Stimulated activated naive CD8-positive, alpha-beta T cell treated with anti-CD3 and anti-CD28 coated beads, Interleukin-15, amount 100 ng/mL, for 72 hours (primary cell): ENCODE measurements around the gene SUGCT.
"Not testable (repeated sequence)": the region's sequence is repeated elsewhere in the genome, so short reads cannot be mapped to it uniquely, and the experiment has no call there.

Experiments
- ATAC-seq: fragments of 150-1000 bp; cut with Tn5 transposase; 2 replicates; pipeline ENCODE4 v1.10.0; 2021; ENCODE audit warnings: mild to moderate bottlenecking, moderate library complexity
- DNase-seq, 2 donors: peaks; one replicate each; pipeline ENCODE4 v3.0.0; 2021 to 2022
- H3K27ac Mint-ChIP-seq, 2 donors: one replicate each; pipeline ENCODE4 v1.8.0; 2022; ENCODE audit warnings: mild to moderate bottlenecking in 2 of 2, mixed read lengths in 2 of 2, moderate library complexity in 2 of 2
- H3K27me3 Mint-ChIP-seq: one replicate; pipeline ENCODE4 v1.8.0; 2022; ENCODE audit warnings: mixed read lengths
- H3K4me1 Mint-ChIP-seq: one replicate; pipeline ENCODE4 v1.8.0; 2022; ENCODE audit warnings: mild to moderate bottlenecking, mixed read lengths
- H3K4me3 Mint-ChIP-seq, 2 donors: one replicate each; pipeline ENCODE4 v1.8.0; 2022; ENCODE audit warnings: mild to moderate bottlenecking in 2 of 2, mixed read lengths in 2 of 2, moderate library complexity in 1 of 2
- H3K9me3 Mint-ChIP-seq, 2 donors: one replicate each; pipeline ENCODE4 v1.8.0; 2022; ENCODE audit warnings: mixed read lengths in 2 of 2

Gene SUGCT

GRCh38 chr7:40165216-40165615 is 30.4 kb downstream of the SUGCT start:
- Mint-ChIP-seq H3K9me3 (no peaks in the 10 kb centered on the region), H3K27me3 (no peaks in the 10 kb centered on the region)
- no peak for DNase-seq

GRCh38 chr7:40167291-40167690 is 32.5 kb downstream of the SUGCT start:
- DNase-seq (no peak), ATAC-seq (no peak)
- Mint-ChIP-seq H3K27ac (no peak overlapping the region), H3K9me3 (no peaks in the 10 kb centered on the region), H3K4me3 (no peak overlapping the region), H3K27me3 (no peaks in the 10 kb centered on the region), H3K4me1 (no peaks in the 10 kb centered on the region)

More at GRCh38 chr7:40165216-40165615, 30.4 kb downstream of the SUGCT start:
- no peak for ATAC-seq
- no peak overlapping the region for H3K4me3 Mint-ChIP-seq
- H3K27ac Mint-ChIP-seq, result no peak overlapping the region
- H3K4me1 Mint-ChIP-seq, result no peaks in the 10 kb centered on the region

- H3K9me3 Mint-ChIP-seq, H3K27me3 Mint-ChIP-seq, H3K4me3 Mint-ChIP-seq, H3K4me1 Mint-ChIP-seq, DNase-seq, ATAC-seq, H3K27ac Mint-ChIP-seq: not testable (repeated sequence)
Measured at GRCh38 chr7:40168266-40168665, 33.5 kb downstream of the SUGCT start.

GRCh38 chr7:40173121-40173520 is 38.3 kb downstream of the SUGCT start:
- H3K4me3 Mint-ChIP-seq, ATAC-seq, H3K9me3 Mint-ChIP-seq, H3K27me3 Mint-ChIP-seq, H3K27ac Mint-ChIP-seq, DNase-seq, H3K4me1 Mint-ChIP-seq: not testable (repeated sequence)

- not testable (repeated sequence) for H3K27me3 Mint-ChIP-seq, H3K4me3 Mint-ChIP-seq, ATAC-seq, H3K9me3 Mint-ChIP-seq, H3K4me1 Mint-ChIP-seq, DNase-seq, H3K27ac Mint-ChIP-seq
Measured at GRCh38 chr7:40175256-40175655, 40.5 kb downstream of the SUGCT start.

GRCh38 chr7:40175725-40176510 is 41.1 kb downstream of the SUGCT start:
- no peaks in the 10 kb centered on the region for H3K27me3 Mint-ChIP-seq
- DNase-seq (no peak), ATAC-seq (no peak)
- H3K9me3 Mint-ChIP-seq, result no peaks in the 10 kb centered on the region
- H3K4me3 Mint-ChIP-seq, result no peak overlapping the region
- no peak overlapping the region for H3K27ac Mint-ChIP-seq
- H3K4me1 Mint-ChIP-seq, result no peaks in the 10 kb centered on the region

- no peaks in the 10 kb centered on the region for H3K4me1 Mint-ChIP-seq
- ATAC-seq, result no peak
- no peak overlapping the region for H3K27ac Mint-ChIP-seq
- H3K9me3 Mint-ChIP-seq, result no peaks in the 10 kb centered on the region
- no peak for DNase-seq
- no peaks in the 10 kb centered on the region for H3K27me3 Mint-ChIP-seq
- no peak overlapping the region for H3K4me3 Mint-ChIP-seq
Measured at GRCh38 chr7:40177071-40177470, 42.3 kb downstream of the SUGCT start.

GRCh38 chr7:40182452-40182851 is 47.6 kb downstream of the SUGCT start:
- no peak overlapping the region for H3K27ac Mint-ChIP-seq
- H3K9me3 Mint-ChIP-seq, result no peaks in the 10 kb centered on the region
- ATAC-seq (no peak), DNase-seq (no peak)
- no peaks in the 10 kb centered on the region for H3K27me3 Mint-ChIP-seq
- H3K4me1 Mint-ChIP-seq, result no peaks in the 10 kb centered on the region
- H3K4me3 Mint-ChIP-seq, result no peak overlapping the region

GRCh38 chr7:40186586-40186985 is 51.8 kb downstream of the SUGCT start:
- Mint-ChIP-seq H3K4me1 (no peaks in the 10 kb centered on the region), H3K4me3 (no peak overlapping the region), H3K9me3 (no peaks in the 10 kb centered on the region), H3K27me3 (no peaks in the 10 kb centered on the region), H3K27ac (no peak overlapping the region)
- DNase-seq, result no peak
- ATAC-seq, result no peak

- DNase-seq (no peak), ATAC-seq (no peak)
- Mint-ChIP-seq H3K27ac (no peak overlapping the region), H3K4me1 (no peaks in the 10 kb centered on the region), H3K4me3 (no peak overlapping the region), H3K27me3 (no peaks in the 10 kb centered on the region), H3K9me3 (no peaks in the 10 kb centered on the region)
Measured at GRCh38 chr7:40192036-40192435, 57.2 kb downstream of the SUGCT start.

GRCh38 chr7:40194745-40195144 is 59.9 kb downstream of the SUGCT start:
- H3K27me3 Mint-ChIP-seq, result no peaks in the 10 kb centered on the region
- no peaks in the 10 kb centered on the region for H3K4me1 Mint-ChIP-seq
- no peak for ATAC-seq
- no peak overlapping the region for H3K4me3 Mint-ChIP-seq
- H3K27ac Mint-ChIP-seq, result no peak overlapping the region
- H3K9me3 Mint-ChIP-seq, result no peaks in the 10 kb centered on the region
- DNase-seq, result no peak

GRCh38 chr7:40197527-40197926 is 62.7 kb downstream of the SUGCT start:
- Mint-ChIP-seq H3K4me1 (no peaks in the 10 kb centered on the region), H3K9me3 (no peaks in the 10 kb centered on the region), H3K27me3 (no peaks in the 10 kb centered on the region), H3K4me3 (no peak overlapping the region), H3K27ac (no peak overlapping the region)
- DNase-seq (no peak), ATAC-seq (no peak)

GRCh38 chr7:40199076-40199802 is 64.4 kb downstream of the SUGCT start:
- ATAC-seq (no peak), DNase-seq (no peak)
- Mint-ChIP-seq H3K4me3 (no peak overlapping the region), H3K9me3 (no peaks in the 10 kb centered on the region), H3K27ac (no peak overlapping the region), H3K4me1 (no peaks in the 10 kb centered on the region), H3K27me3 (no peaks in the 10 kb centered on the region)

- H3K4me1 Mint-ChIP-seq, result no peaks in the 10 kb centered on the region
- H3K27me3 Mint-ChIP-seq, result no peaks in the 10 kb centered on the region
- H3K4me3 Mint-ChIP-seq, result no peak overlapping the region
- no peak for ATAC-seq
- DNase-seq, result no peak
- H3K9me3 Mint-ChIP-seq, result no peaks in the 10 kb centered on the region
- H3K27ac Mint-ChIP-seq, result no peak overlapping the region
Measured at GRCh38 chr7:40200791-40201190, 66.0 kb downstream of the SUGCT start.

GRCh38 chr7:40202851-40203250 is 68.0 kb downstream of the SUGCT start:
- H3K27ac Mint-ChIP-seq, result no peak overlapping the region
- H3K27me3 Mint-ChIP-seq, result no peaks in the 10 kb centered on the region
- no peaks in the 10 kb centered on the region for H3K4me1 Mint-ChIP-seq
- H3K4me3 Mint-ChIP-seq, result no peak overlapping the region
- DNase-seq, result no peak
- ATAC-seq, result no peak
- H3K9me3 Mint-ChIP-seq, result no peaks in the 10 kb centered on the region

GRCh38 chr7:40204581-40204980 is 69.8 kb downstream of the SUGCT start:
- DNase-seq, result no peak
- ATAC-seq, result no peak
- Mint-ChIP-seq H3K9me3 (no peaks in the 10 kb centered on the region), H3K27ac (no peak overlapping the region), H3K4me1 (no peaks in the 10 kb centered on the region), H3K27me3 (no peaks in the 10 kb centered on the region), H3K4me3 (no peak overlapping the region)
